Mucosa of descending colon (tissue), 3 donors: ENCODE data around the gene DDX52. TPM values are rescaled to one million over a fixed set of nuclear protein-coding genes. Genes with fewer than 3 reads are reported as not detected.

ENCODE experiments used
- ATAC-seq: fragments of 200-7000 bp; cut with Tn5 transposase; one replicate; pipeline ENCODE4 v1.9.1; 2020; ENCODE audit warnings: mild to moderate bottlenecking, moderate library complexity
- DNase-seq, 3 donors: peaks; one replicate each; pipeline ENCODE4 v3.0.0-alpha.2; 2020
- H3K36me3 ChIP-seq: fragments of 200-600 bp; one replicate; pipeline ENCODE4 v1.8.0; 2021; ENCODE audit warnings: low read depth, mild to moderate bottlenecking
- H3K4me1 ChIP-seq: fragments of 200-600 bp; one replicate; pipeline ENCODE4 v1.8.0; 2021; ENCODE audit warnings: low read depth, mild to moderate bottlenecking
- H3K4me3 ChIP-seq: fragments of 200-600 bp; one replicate; pipeline ENCODE4 v1.8.0; 2021; ENCODE audit warnings: mild to moderate bottlenecking
- H3K9me3 ChIP-seq: fragments of 200-600 bp; one replicate; pipeline ENCODE4 v1.8.0; 2021; ENCODE audit warnings: mild to moderate bottlenecking
- intact Hi-C, 2 donors: fragments of 100-400 bp; cut with DNase I in 1 of 2; cut with micrococcal nuclease in 1 of 2; formaldehyde crosslinking; loops; one replicate each; pipeline versions ENCODE4 v1.11.0 to v1.11.1; 2022; cut with DNase I, micrococcal nuclease
- total RNA-seq, 3 donors: library from RNA; stranded (reverse); fragmentation: NEBNext Ultra II Directional in 2 of 3; extraction: Animal tissue kit (Norgen Biotek cat#: 25700) in 2 of 3; gene quantifications; one replicate each; pipeline versions ENCODE4 v1.2.1 to v1.2.4, GENCODE V29; 2021 to 2023
- TF ChIP-seq, protein P1 (sequence below): fragments of 200-600 bp; IDR thresholded peaks from one replicate; pipeline ENCODE4 v1.8.0; 2022; ENCODE audit warnings: antibody characterized with exemption, mild to moderate bottlenecking
- donor health status: DM: no; HTN: no; CAD: no; lungs with moderate emphysema.
- donor health status: DM: no; HTN: no; CAD: no.
- donor health status: DM: no; HTN: yes; CAD: no.

DDX52 gene
- total RNA-seq, 3 donors from 2014 or later: 22.3 to 26.9 (median 26.0) TPM

DNA sequence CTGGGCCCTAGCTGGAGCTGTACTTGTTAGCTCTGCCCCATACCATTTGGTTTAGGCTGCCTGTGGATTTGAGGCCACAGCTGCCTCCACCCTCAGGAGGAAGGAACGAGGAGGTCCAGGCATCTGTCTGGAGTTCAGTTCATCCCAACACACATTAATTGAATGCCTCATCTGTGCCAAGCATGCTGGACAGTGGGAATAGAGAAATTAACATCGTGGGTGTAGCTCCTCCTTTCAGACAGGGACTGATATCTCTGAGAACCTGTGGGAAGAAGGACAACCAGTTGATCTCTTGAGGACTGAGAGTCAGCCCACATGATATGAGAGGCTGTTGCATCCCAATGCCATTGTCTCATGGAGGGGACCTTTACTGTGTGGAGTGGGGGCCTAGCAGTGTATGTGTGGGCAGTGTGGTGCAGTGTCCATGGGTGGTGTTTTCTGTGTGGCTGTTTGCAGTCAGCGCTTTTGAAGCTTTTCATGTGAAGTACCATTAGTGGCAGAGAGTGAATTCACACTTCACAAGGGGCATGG, 29.4 kb upstream of the DDX52 start:
- Histone ChIP-seq H3K36me3 (no peaks in the 10 kb centered on the region), H3K4me3 (no peak overlapping the region), H3K9me3 (no peaks in the 10 kb centered on the region), H3K4me1 (peaks cover 29% of the 10 kb centered on the region)
- ATAC-seq: no peak
- intact Hi-C loops: no loop called here
- TF ChIP-seq, protein P1, sequence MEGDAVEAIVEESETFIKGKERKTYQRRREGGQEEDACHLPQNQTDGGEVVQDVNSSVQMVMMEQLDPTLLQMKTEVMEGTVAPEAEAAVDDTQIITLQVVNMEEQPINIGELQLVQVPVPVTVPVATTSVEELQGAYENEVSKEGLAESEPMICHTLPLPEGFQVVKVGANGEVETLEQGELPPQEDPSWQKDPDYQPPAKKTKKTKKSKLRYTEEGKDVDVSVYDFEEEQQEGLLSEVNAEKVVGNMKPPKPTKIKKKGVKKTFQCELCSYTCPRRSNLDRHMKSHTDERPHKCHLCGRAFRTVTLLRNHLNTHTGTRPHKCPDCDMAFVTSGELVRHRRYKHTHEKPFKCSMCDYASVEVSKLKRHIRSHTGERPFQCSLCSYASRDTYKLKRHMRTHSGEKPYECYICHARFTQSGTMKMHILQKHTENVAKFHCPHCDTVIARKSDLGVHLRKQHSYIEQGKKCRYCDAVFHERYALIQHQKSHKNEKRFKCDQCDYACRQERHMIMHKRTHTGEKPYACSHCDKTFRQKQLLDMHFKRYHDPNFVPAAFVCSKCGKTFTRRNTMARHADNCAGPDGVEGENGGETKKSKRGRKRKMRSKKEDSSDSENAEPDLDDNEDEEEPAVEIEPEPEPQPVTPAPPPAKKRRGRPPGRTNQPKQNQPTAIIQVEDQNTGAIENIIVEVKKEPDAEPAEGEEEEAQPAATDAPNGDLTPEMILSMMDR: no peak
- no peak for DNase-seq

DNA sequence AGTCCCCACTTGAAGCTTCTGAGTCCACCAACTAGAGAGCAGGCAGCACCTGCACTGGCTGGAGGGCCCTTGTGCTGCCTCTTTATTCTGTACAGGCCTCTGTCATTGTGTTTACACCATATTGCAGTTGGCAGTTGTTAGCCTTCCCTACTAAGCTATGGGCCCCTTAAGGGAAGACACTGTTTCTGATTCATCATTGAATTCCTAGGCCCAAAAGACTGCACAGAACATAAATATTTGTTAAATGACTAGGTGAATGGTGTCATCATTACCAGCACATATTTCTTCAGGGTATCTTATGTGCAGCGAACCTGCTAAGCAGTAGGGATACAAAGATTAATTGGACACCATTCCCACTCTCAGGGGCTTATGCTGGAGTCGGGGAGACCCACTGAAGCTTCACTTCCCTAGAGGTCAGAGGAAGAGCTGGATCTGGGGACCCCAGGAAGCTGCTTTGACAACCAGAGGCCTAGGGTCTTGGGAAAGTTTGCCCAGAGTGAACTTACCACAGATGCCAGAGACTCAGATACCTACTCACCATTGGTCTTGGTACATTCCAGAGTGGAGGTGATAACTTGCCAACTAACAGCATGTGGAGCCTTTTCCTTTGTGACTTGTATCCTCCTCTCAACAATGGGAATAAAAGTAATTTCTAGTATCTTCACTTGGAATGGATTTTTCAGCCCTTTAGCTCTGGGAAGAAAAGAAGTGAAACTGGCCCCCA, 28.7 kb upstream of the DDX52 start:
- peak; percentile 21 for ATAC-seq
- Histone ChIP-seq H3K36me3 (no peaks in the 10 kb centered on the region), H3K4me3 (no peak overlapping the region), H3K4me1 (peaks cover 25% of the 10 kb centered on the region), H3K9me3 (no peaks in the 10 kb centered on the region)
- no peak for DNase-seq
- TF ChIP-seq, protein P1: no peak
- intact Hi-C loops: no loop called here

DNA sequence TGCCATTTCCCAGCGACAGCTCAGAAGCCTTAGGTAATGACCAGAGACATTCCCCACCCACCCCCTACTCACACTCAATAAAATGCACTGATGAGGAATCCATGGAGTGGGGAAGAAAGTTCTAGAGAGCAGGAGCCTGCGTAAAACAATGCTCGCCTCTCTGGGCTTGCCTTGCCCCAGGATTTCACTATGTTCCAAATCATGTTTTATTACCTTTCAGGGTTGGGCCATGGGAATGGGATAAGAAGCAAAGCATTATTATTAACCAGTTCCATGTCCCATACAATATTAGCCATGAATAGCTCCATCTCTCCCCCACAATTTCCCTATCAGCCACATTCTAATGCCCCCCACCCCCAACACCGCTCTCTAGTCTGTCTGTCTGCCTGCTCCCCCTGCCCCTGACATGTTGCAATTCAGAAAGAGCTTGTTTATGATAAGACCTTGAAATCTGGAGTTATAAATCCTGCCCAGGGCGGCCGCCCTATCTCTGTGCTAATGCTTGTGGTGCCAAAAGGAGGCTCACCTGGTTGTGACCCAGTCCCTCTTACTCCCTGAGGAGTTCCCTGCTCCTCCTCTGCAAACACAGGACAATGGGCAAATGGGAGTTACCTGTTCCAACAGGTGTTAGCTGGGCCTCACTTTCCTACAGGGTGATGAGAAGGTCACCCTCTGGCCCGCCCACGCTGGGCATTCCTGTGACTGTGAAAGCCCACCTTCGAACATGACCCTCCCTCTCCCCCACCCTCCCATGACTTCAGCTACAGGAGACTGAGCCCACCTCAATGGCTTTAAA, 28.0 kb upstream of the DDX52 start:
- Histone ChIP-seq H3K9me3 (no peaks in the 10 kb centered on the region), H3K4me1 (peaks cover 19% of the 10 kb centered on the region), H3K4me3 (no peak overlapping the region), H3K36me3 (no peaks in the 10 kb centered on the region)
- DNase-seq (peak in 2 of 3 donors; percentile 64), ATAC-seq (peak; percentile 76)
- TF ChIP-seq, protein P1: no peak
- intact Hi-C loops: no loop called here

DNA sequence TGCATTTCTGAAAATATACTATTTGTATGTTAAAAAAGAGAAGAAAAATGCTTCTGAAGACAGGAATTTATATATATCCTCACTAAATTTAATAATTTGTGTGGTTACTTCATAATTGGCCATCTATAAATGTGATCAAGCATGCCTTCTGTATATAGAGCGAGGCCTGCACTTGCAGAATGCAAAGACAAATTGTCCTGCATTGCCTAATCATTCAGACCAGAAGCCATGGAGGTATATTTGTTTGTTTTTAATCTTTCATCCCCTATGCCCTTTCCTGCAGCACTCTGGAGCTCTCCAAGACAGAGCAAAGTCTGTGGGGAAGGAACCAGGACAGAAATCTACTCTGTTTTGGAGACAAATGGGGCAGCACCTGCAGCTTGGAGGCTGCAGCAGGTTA, 23.8 kb upstream of the DDX52 start:
- DNase-seq: no peak
- Histone ChIP-seq H3K9me3 (no peaks in the 10 kb centered on the region), H3K36me3 (no peaks in the 10 kb centered on the region), H3K4me3 (no peak overlapping the region), H3K4me1 (peaks cover 24% of the 10 kb centered on the region)
- TF ChIP-seq, protein P1: no peak
- intact Hi-C loops: no loop called here
- ATAC-seq: no peak

DNA sequence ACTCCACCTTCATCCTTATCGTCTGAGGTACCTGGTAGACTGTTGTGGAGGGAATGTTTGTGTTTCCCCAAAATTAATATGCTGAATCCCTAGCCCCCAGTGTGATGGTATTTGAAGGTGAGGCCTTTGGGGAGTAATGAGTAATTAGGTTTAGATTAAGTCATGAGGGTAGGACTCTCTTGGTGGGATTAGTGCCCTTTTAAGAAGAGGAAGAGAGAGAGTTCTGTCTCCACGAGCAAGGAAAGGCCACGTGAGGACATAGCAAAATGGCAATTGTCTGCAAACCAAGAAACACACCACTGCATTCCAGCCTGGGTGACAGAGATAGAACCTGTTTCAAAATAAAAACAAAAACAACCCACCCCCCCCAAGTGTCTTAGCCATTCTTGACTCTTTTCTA, 21.0 kb upstream of the DDX52 start:
- H3K9me3 ChIP-seq: no peaks in the 10 kb centered on the region
- H3K4me3 ChIP-seq: no peak overlapping the region
- no peak for ATAC-seq
- intact Hi-C loops: no loop called here
- peaks cover 11% of the 10 kb centered on the region for H3K4me1 ChIP-seq
- H3K36me3 ChIP-seq: no peaks in the 10 kb centered on the region
- DNase-seq: no peak
- TF ChIP-seq, protein P1: no peak
